ENCODE results near the gene H2BK1.
A peak's percentile ranks its signal among the peaks of the same experiment; 100 is the strongest.

The H2BK1 gene

GRCh38 chr7:151229249-151229648 lies 19.0 kb upstream of the H2BK1 start:
- H3K4me1 ChIP-seq (ENCODE audit: insufficient read depth, low read length): peaks cover 48% of the 10 kb centered on the region
- H3K9ac ChIP-seq (ENCODE audit: low read depth, low read length): no peak overlapping the region
- peaks cover 23% of the 10 kb centered on the region for H3K36me3 ChIP-seq (ENCODE audit: insufficient read depth, low read length)
- no peaks in the 10 kb centered on the region for H3K9me3 ChIP-seq (ENCODE audit: insufficient read depth, low read length, severe bottlenecking)
- no peak overlapping the region for H2AFZ ChIP-seq (ENCODE audit: low read depth, low read length)
- TF ChIP-seq CTCF (IDR thresholded peaks at IDR 0.05; ENCODE audit: borderline replicate concordance, extremely low read depth, low read length, poor library complexity, severe bottlenecking): no peak
- no peak for TF ChIP-seq EZH2 (IDR thresholded peaks at IDR 0.05; ENCODE audit: borderline replicate concordance, low read depth, low read length, severe bottlenecking)
- H4K20me1 ChIP-seq (ENCODE audit: insufficient read depth, low read length): peaks cover 12% of the 10 kb centered on the region
- no peak overlapping the region for H3K4me3 ChIP-seq (ENCODE audit: low read depth in 1 of 2, low read length in 2 of 2)
- H3K27me3 ChIP-seq (ENCODE audit: insufficient read depth, low read length, poor library complexity): no peaks in the 10 kb centered on the region
- ATAC-seq (ENCODE audit: insufficient read depth, low read depth) (no peak), DNase-seq (no peak)
- peaks cover 42% of the 10 kb centered on the region for H3K79me2 ChIP-seq (ENCODE audit: insufficient read depth, low read length)
- no peak overlapping the region for H3K27ac ChIP-seq (ENCODE audit: low read length)
- H3K4me2 ChIP-seq (ENCODE audit: insufficient read depth, low read length): no peak overlapping the region

- peaks cover 38% of the 10 kb centered on the region for H3K4me1 ChIP-seq (ENCODE audit: insufficient read depth, low read length)
- TF ChIP-seq CTCF (IDR thresholded peaks at IDR 0.05; ENCODE audit: borderline replicate concordance, extremely low read depth, low read length, poor library complexity, severe bottlenecking) (no peak), EZH2 (IDR thresholded peaks at IDR 0.05; ENCODE audit: borderline replicate concordance, low read depth, low read length, severe bottlenecking) (no peak)
- H3K9me3 ChIP-seq (ENCODE audit: insufficient read depth, low read length, severe bottlenecking): no peaks in the 10 kb centered on the region
- H3K27me3 ChIP-seq (ENCODE audit: insufficient read depth, low read length, poor library complexity): no peaks in the 10 kb centered on the region
- peak overlapping the region; percentile 91 for H3K4me2 ChIP-seq (ENCODE audit: insufficient read depth, low read length)
- H3K79me2 ChIP-seq (ENCODE audit: insufficient read depth, low read length): peaks cover 32% of the 10 kb centered on the region
- H3K27ac ChIP-seq (ENCODE audit: low read length): peak overlapping the region; percentile 93
- H2AFZ ChIP-seq (ENCODE audit: low read depth, low read length): peak overlapping the region; percentile 90
- peak overlapping the region; percentile 63 to 93 for H3K4me3 ChIP-seq (ENCODE audit: low read depth in 1 of 2, low read length in 2 of 2)
- ATAC-seq (ENCODE audit: insufficient read depth, low read depth): no peak
- no peak for DNase-seq
- peaks cover 26% of the 10 kb centered on the region for H3K36me3 ChIP-seq (ENCODE audit: insufficient read depth, low read length)
- peaks cover 2% of the 10 kb centered on the region; the same call in 1 of the 2 replicates for H4K20me1 ChIP-seq (ENCODE audit: insufficient read depth, low read length)
- H3K9ac ChIP-seq (ENCODE audit: low read depth, low read length): peak overlapping the region; percentile 78
These were observed 18.0 kb upstream of the H2BK1 start for GRCh38 chr7:151228024-151228866.

- peak within 1 kb of the TSS; percentile 93 for H3K27ac ChIP-seq (ENCODE audit: low read length)
- H3K4me2 ChIP-seq (ENCODE audit: insufficient read depth, low read length): peak within 1 kb of the TSS; percentile 91
- peak; percentile 98 for DNase-seq
- H3K4me1 ChIP-seq (ENCODE audit: insufficient read depth, low read length): peaks cover 36% of the 10 kb centered on the region
- peak within 1 kb of the TSS; percentile 78 for H3K9ac ChIP-seq (ENCODE audit: low read depth, low read length)
- H3K27me3 ChIP-seq (ENCODE audit: insufficient read depth, low read length, poor library complexity): no peaks in the 10 kb centered on the region
- TF ChIP-seq EZH2 (IDR thresholded peaks at IDR 0.05; ENCODE audit: borderline replicate concordance, low read depth, low read length, severe bottlenecking) (no peak), CTCF (IDR thresholded peaks at IDR 0.05; ENCODE audit: borderline replicate concordance, extremely low read depth, low read length, poor library complexity, severe bottlenecking) (peak; percentile 26)
- H2AFZ ChIP-seq (ENCODE audit: low read depth, low read length): peak within 1 kb of the TSS; percentile 91
- peaks cover 37% of the 10 kb centered on the region for H3K36me3 ChIP-seq (ENCODE audit: insufficient read depth, low read length)
- H4K20me1 ChIP-seq (ENCODE audit: insufficient read depth, low read length): no peaks in the 10 kb centered on the region
- H3K9me3 ChIP-seq (ENCODE audit: insufficient read depth, low read length, severe bottlenecking): no peaks in the 10 kb centered on the region
- peak; percentile 98 for ATAC-seq (ENCODE audit: insufficient read depth, low read depth)
- H3K79me2 ChIP-seq (ENCODE audit: insufficient read depth, low read length): peaks cover 23% of the 10 kb centered on the region
- peak within 1 kb of the TSS; percentile 63 to 93 for H3K4me3 ChIP-seq (ENCODE audit: low read depth in 1 of 2, low read length in 2 of 2)
These were observed 16.8 kb upstream of the H2BK1 start, which contains the start of gene ABCF2 for GRCh38 chr7:151226875-151227782. Gene ABCF2, minus strand, starts transcription at chr7:151227205. Its CDS starts 747 bp downstream, at chr7:151226458.

Measured in DND-41 (cell line).